HL-60 (cell line): Measurements from ENCODE around the gene MLLT3.

Source experiments
- DNase-seq, 2 experiments: peaks; one replicate each; pipeline ENCODE4 v3.0.0-alpha.2; 2010 to 2020; ENCODE audit warnings: low read depth in 1 of 2, low spot score in 1 of 2
- H3K27ac ChIP-seq: fragments of 250-450 bp; sonication (Bioruptor Pico); replicated peaks from 2 replicates; pipeline ENCODE4 v1.5.1; 2020; ENCODE audit warnings: mild to moderate bottlenecking, moderate library complexity
- H3K27me3 ChIP-seq: fragments of 250-450 bp; sonication (Bioruptor Pico); 2 replicates; pipeline ENCODE4 v1.5.1; 2021; ENCODE audit warnings: mild to moderate bottlenecking, moderate library complexity; ENCODE audit not compliant: insufficient read depth, poor library complexity, severe bottlenecking
- H3K4me3 ChIP-seq: replicated peaks from 2 replicates; pipeline ENCODE4 v1.5.1; 2011; ENCODE audit warnings: mild to moderate bottlenecking, control low read depth, low read length; ENCODE audit not compliant: insufficient read depth
- GABPA ChIP-seq: IDR thresholded peaks from 2 replicates; pipeline ENCODE4 v1.6.1; 2012; ENCODE audit warnings: low read depth
- POLR2AphosphoS5 ChIP-seq: IDR thresholded peaks from 2 replicates; pipeline ENCODE4 v1.6.1; 2012; ENCODE audit warnings: low read depth
- SPI1 ChIP-seq: IDR thresholded peaks from 2 replicates; pipeline ENCODE4 v1.6.1; 2012; ENCODE audit warnings: low read depth, mild to moderate bottlenecking, borderline replicate concordance
- TF ChIP-seq, protein P1 (sequence below): IDR thresholded peaks from 2 replicates; pipeline ENCODE4 v1.6.1; 2012; ENCODE audit warnings: low read depth; ENCODE audit not compliant: insufficient replicate concordance
- TF ChIP-seq, protein P2 (sequence below): IDR thresholded peaks from one replicate; pipeline ENCODE4 v1.5.1; 2011; ENCODE audit warnings: low read length, control low read depth, inconsistent platforms; ENCODE audit not compliant: insufficient read depth

Gene MLLT3

DNA sequence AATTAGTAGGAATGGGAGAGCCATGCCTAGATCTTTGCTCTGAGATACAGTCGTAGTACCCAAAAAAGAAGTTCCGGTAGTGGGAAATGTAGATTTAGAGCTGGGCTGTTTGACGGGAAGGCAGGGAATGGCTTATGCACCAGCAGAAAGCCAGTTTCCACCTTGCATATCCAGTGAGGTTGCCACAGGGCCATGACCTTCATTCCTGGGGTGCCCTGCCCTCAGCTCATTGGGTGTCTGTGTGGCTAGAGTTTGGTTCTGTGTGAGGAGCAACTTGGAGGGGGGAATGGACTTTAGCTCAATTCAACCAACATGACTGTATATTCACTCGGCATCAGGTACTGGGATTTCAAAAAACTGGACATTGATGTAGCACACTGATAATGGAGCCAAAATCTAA lies 300.1 kb downstream of the MLLT3 start:
- Histone ChIP-seq H3K27ac (no peak overlapping the region), H3K27me3 (no peaks in the 10 kb centered on the region), H3K4me3 (no peak overlapping the region)
- DNase-seq: no peak
- TF ChIP-seq, protein P1, sequence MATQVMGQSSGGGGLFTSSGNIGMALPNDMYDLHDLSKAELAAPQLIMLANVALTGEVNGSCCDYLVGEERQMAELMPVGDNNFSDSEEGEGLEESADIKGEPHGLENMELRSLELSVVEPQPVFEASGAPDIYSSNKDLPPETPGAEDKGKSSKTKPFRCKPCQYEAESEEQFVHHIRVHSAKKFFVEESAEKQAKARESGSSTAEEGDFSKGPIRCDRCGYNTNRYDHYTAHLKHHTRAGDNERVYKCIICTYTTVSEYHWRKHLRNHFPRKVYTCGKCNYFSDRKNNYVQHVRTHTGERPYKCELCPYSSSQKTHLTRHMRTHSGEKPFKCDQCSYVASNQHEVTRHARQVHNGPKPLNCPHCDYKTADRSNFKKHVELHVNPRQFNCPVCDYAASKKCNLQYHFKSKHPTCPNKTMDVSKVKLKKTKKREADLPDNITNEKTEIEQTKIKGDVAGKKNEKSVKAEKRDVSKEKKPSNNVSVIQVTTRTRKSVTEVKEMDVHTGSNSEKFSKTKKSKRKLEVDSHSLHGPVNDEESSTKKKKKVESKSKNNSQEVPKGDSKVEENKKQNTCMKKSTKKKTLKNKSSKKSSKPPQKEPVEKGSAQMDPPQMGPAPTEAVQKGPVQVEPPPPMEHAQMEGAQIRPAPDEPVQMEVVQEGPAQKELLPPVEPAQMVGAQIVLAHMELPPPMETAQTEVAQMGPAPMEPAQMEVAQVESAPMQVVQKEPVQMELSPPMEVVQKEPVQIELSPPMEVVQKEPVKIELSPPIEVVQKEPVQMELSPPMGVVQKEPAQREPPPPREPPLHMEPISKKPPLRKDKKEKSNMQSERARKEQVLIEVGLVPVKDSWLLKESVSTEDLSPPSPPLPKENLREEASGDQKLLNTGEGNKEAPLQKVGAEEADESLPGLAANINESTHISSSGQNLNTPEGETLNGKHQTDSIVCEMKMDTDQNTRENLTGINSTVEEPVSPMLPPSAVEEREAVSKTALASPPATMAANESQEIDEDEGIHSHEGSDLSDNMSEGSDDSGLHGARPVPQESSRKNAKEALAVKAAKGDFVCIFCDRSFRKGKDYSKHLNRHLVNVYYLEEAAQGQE: no peak
- TF ChIP-seq POLR2AphosphoS5 (no peak), SPI1 (no peak), GABPA (no peak)
- TF ChIP-seq, protein P2, sequence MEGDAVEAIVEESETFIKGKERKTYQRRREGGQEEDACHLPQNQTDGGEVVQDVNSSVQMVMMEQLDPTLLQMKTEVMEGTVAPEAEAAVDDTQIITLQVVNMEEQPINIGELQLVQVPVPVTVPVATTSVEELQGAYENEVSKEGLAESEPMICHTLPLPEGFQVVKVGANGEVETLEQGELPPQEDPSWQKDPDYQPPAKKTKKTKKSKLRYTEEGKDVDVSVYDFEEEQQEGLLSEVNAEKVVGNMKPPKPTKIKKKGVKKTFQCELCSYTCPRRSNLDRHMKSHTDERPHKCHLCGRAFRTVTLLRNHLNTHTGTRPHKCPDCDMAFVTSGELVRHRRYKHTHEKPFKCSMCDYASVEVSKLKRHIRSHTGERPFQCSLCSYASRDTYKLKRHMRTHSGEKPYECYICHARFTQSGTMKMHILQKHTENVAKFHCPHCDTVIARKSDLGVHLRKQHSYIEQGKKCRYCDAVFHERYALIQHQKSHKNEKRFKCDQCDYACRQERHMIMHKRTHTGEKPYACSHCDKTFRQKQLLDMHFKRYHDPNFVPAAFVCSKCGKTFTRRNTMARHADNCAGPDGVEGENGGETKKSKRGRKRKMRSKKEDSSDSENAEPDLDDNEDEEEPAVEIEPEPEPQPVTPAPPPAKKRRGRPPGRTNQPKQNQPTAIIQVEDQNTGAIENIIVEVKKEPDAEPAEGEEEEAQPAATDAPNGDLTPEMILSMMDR: no peak

GRCh38 chr9:20321423-20322082 lies 300.7 kb downstream of the MLLT3 start:
- Histone ChIP-seq H3K4me3 (no peak overlapping the region), H3K27me3 (no peaks in the 10 kb centered on the region), H3K27ac (no peak overlapping the region)
- TF ChIP-seq, protein P1: no peak
- TF ChIP-seq SPI1 (no peak), POLR2AphosphoS5 (no peak)
- no peak for DNase-seq

DNA sequence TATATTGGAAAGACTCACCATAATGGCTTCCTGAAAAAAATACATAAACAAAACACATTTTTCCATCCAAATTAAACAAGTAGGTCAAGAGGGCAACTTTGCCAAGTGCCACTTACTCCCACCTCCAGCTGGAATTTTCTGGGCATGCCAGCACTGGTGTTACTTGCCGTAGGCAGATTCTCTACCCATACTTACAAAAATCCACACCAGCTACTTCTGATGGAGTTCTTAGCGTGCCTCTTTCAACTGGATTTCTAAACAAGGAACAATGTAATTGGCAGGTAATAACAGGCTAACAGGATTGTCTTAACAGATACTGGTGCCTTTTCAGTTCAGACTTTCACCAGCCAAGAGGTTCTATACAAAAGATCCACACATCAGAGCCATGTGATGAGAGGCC lies 301.4 kb downstream of the MLLT3 start:
- DNase-seq: no peak
- H3K27me3 ChIP-seq: no peaks in the 10 kb centered on the region
- H3K27ac ChIP-seq: no peak overlapping the region
- TF ChIP-seq POLR2AphosphoS5: no peak
- no peak for TF ChIP-seq GABPA
- TF ChIP-seq, protein P1: no peak
- TF ChIP-seq, protein P2: no peak
- no peak for TF ChIP-seq SPI1
- H3K4me3 ChIP-seq: no peak overlapping the region
